SH-SY5Y (cell line): ENCODE data around the gene NTM.

Experiments
- GATA2 ChIP-seq: IDR thresholded peaks from 2 replicates; pipeline ENCODE4 v1.6.1; 2011; ENCODE audit warnings: mild to moderate bottlenecking, low read depth, low read length
- GATA3 ChIP-seq: IDR thresholded peaks from 2 replicates; pipeline ENCODE4 v1.6.1; 2011; ENCODE audit warnings: low read depth, mild to moderate bottlenecking, low read length, moderate library complexity

- TF ChIP-seq GATA2 = no peak
- no peak for TF ChIP-seq GATA3
These were observed 913.6 kb downstream of the NTM start for GRCh38 chr11:132284048-132284447.
